Stimulated activated CD4-positive, alpha-beta T cell treated with anti-CD3 and anti-CD28 coated beads, Interleukin-2, amount 100 ng/mL, for 48 hours (primary cell): ENCODE results near the gene SLC46A2.

ENCODE experiments used
- DNase-seq, 2 donors: peaks; one replicate each; pipeline ENCODE4 v3.0.0-alpha.2; 2020

The SLC46A2 gene

GRCh38 chr9:112856843-112857242 lies 33.8 kb downstream of the SLC46A2 start:
- no peak for DNase-seq

GRCh38 chr9:112856200-112856599 lies 34.5 kb downstream of the SLC46A2 start:
- DNase-seq = no peak

GRCh38 chr9:112854657-112855056 lies 36.0 kb downstream of the SLC46A2 start:
- DNase-seq = no peak

- no peak for DNase-seq
Measured at GRCh38 chr9:112853882-112854585, 36.6 kb downstream of the SLC46A2 start.

- DNase-seq = no peak
Measured at GRCh38 chr9:112852741-112853504, 37.8 kb downstream of the SLC46A2 start.

GRCh38 chr9:112850840-112851239 lies 39.8 kb downstream of the SLC46A2 start:
- DNase-seq = no peak

GRCh38 chr9:112849363-112849922 lies 41.2 kb downstream of the SLC46A2 start:
- no peak for DNase-seq

GRCh38 chr9:112848316-112849151 lies 42.1 kb downstream of the SLC46A2 start:
- DNase-seq = no peak

GRCh38 chr9:112846528-112847488 lies 43.9 kb downstream of the SLC46A2 start:
- DNase-seq = no peak

- DNase-seq = peak; percentile 84 to 87
Measured at GRCh38 chr9:112844771-112845542, 45.7 kb downstream of the SLC46A2 start.

- DNase-seq = no peak
Measured at GRCh38 chr9:112842555-112842954, 48.1 kb downstream of the SLC46A2 start.

- no peak for DNase-seq
Measured at GRCh38 chr9:112841261-112841660, 49.4 kb downstream of the SLC46A2 start.

- no peak for DNase-seq
Measured at GRCh38 chr9:112839331-112839730, 51.3 kb downstream of the SLC46A2 start.

- no peak for DNase-seq
Measured at GRCh38 chr9:112838342-112838741, 52.3 kb downstream of the SLC46A2 start.

GRCh38 chr9:112836394-112836793 lies 54.3 kb downstream of the SLC46A2 start:
- DNase-seq = no peak

- no peak for DNase-seq
Measured at GRCh38 chr9:112833081-112833480, 57.6 kb downstream of the SLC46A2 start.

GRCh38 chr9:112831969-112832368 lies 58.7 kb downstream of the SLC46A2 start:
- DNase-seq = no peak

- DNase-seq = no peak
Measured at GRCh38 chr9:112831281-112831851, 59.3 kb downstream of the SLC46A2 start.
